ENCODE measurements around the gene SERF2.
"Not testable (repeated sequence)": the region's sequence is repeated elsewhere in the genome, so short reads cannot be mapped to it uniquely, and the experiment has no call there.

Gene SERF2

GRCh38 chr15:43830691-43831275 lies 38.7 kb downstream of the SERF2 start:
- DNase-seq (ENCODE audit: low read depth) = not testable (repeated sequence)

GRCh38 chr15:43831519-43832052 lies 39.5 kb downstream of the SERF2 start:
- DNase-seq (ENCODE audit: low read depth) = not testable (repeated sequence)

DNA sequence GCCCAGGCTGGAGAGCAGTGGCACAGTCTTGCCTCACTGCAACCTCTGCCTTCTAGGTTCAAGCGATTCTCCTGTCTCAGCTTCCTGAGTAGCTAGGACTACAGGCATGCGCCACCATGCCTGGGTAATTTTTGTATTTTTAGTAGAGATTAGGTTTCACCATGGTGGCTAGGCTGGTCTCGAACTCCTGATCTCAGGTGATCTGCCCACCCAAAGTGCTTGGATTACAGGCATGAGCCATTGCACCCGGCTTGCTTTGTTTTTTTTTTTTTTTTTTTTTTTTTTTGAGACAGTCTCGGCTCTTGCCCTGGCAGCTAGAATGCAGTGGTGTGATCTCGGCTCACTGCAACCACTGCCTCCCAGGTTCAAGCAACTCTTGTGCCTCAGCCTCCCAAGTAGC lies 40.4 kb downstream of the SERF2 start:
- not testable (repeated sequence) for DNase-seq (ENCODE audit: low read depth)

DNA sequence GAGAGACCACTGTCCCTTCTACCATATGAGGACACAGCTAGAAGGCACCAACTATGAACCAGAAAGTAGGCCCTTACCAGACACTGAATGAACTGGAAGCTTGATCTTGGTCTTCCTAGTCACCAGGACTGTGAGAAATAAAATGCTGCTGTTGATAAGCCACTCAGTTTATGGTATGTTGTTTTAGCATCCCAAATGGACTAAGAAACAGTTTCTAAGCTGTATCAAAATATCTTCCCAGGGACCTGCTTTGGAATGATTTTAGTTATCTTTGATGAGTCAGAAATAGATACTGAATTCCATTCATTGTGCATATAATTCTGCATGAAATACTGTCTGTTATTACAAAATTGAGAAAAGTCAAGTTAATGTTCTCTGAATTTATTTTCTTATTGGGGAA lies 53.3 kb downstream of the SERF2 start:
- DNase-seq (ENCODE audit: low read depth) = no peak

All from fibroblast of gingiva (primary cell).